Neural progenitor cell (in vitro differentiated cells): Measurements from ENCODE around the gene DNAH3. TPM values are rescaled to one million over a fixed set of nuclear protein-coding genes. Genes with fewer than 3 reads are reported as not detected.

Experiments used
- DNase-seq: peaks from one replicate; pipeline ENCODE4 v3.0.0-alpha.2; 2016; ENCODE audit warnings: low spot score
- H2AFZ ChIP-seq: fragments of 200-600 bp; sonication (generic); replicated peaks from 2 replicates; pipeline ENCODE4 v1.6.1; 2016; ENCODE audit warnings: antibody characterized with exemption
- H3F3A ChIP-seq: fragments of 200-600 bp; sonication (generic); 2 replicates; pipeline ENCODE4 v1.6.1; 2016; ENCODE audit warnings: antibody characterized with exemption, low read depth
- H3K27ac ChIP-seq: fragments of 200-600 bp; sonication (generic); 2 replicates; pipeline ENCODE4 v1.5.1; 2016; ENCODE audit warnings: mild to moderate bottlenecking
- H3K27me3 ChIP-seq: fragments of 200-600 bp; sonication (generic); 2 replicates; pipeline ENCODE4 v1.6.1; 2016; ENCODE audit warnings: mild to moderate bottlenecking, moderate library complexity
- H3K36me3 ChIP-seq: fragments of 200-600 bp; sonication (generic); 2 replicates; pipeline ENCODE4 v1.5.1; 2016
- H3K4me1 ChIP-seq: fragments of 200-600 bp; sonication (generic); 2 replicates; pipeline ENCODE4 v1.6.1; 2016; ENCODE audit warnings: mixed run types
- H3K4me2 ChIP-seq: fragments of 200-600 bp; sonication (generic); 2 replicates; pipeline ENCODE4 v1.6.1; 2016
- H3K4me3 ChIP-seq: fragments of 200-600 bp; sonication (generic); 2 replicates; pipeline ENCODE4 v1.5.1; 2016
- H3K79me2 ChIP-seq: fragments of 200-600 bp; sonication (generic); 2 replicates; pipeline ENCODE4 v1.6.1; 2016; ENCODE audit warnings: low read depth
- H3K9ac ChIP-seq: fragments of 200-600 bp; sonication (generic); 2 replicates; pipeline ENCODE4 v1.6.1; 2016
- H3K9me3 ChIP-seq: fragments of 200-600 bp; sonication (generic); 2 replicates; pipeline ENCODE4 v1.5.1; 2016; ENCODE audit warnings: low read depth
- H4K20me1 ChIP-seq: fragments of 200-600 bp; sonication (generic); 2 replicates; pipeline ENCODE4 v1.6.1; 2016; ENCODE audit warnings: low read depth
- H3K27ac Mint-ChIP-seq: 3 replicates; pipeline ENCODE4 v1.8.0; 2021; ENCODE audit warnings: mixed read lengths
- H3K27me3 Mint-ChIP-seq: 2 replicates; pipeline ENCODE4 v1.8.0; 2022; ENCODE audit warnings: low read depth, mild to moderate bottlenecking, inconsistent platforms, moderate library complexity, mixed read lengths; ENCODE audit not compliant: insufficient read depth
- H3K36me3 Mint-ChIP-seq: 3 replicates; pipeline ENCODE4 v1.8.0; 2021; ENCODE audit warnings: mixed read lengths
- H3K4me1 Mint-ChIP-seq: 3 replicates; pipeline ENCODE4 v1.8.0; 2021; ENCODE audit warnings: mixed read lengths
- H3K4me3 Mint-ChIP-seq: 3 replicates; pipeline ENCODE4 v1.8.0; 2021; ENCODE audit warnings: mild to moderate bottlenecking, moderate library complexity, mixed read lengths
- H3K9me3 Mint-ChIP-seq: 3 replicates; pipeline ENCODE4 v1.8.0; 2020; ENCODE audit warnings: mixed read lengths
- EZH2 ChIP-seq: fragments of 200-600 bp; sonication (generic); IDR thresholded peaks from 2 replicates; pipeline ENCODE4 v1.6.1; 2017; ENCODE audit warnings: antibody characterized with exemption, mild to moderate bottlenecking, moderate library complexity
- EZH2phosphoT487 ChIP-seq: fragments of 200-600 bp; sonication (generic); IDR thresholded peaks from 2 replicates; pipeline ENCODE4 v1.6.1; 2017; ENCODE audit warnings: antibody characterized with exemption
- total RNA-seq: library from RNA; depleted of rRNA; stranded (reverse); fragments of >200 nt; gene quantifications from 2 replicates; pipeline ENCODE4 v1.2.3, GENCODE V29; 2015; ENCODE audit warnings: low replicate concordance
- TF ChIP-seq, protein P1 (sequence below): fragments of 200-600 bp; sonication (generic); IDR thresholded peaks from 2 replicates; pipeline ENCODE4 v1.5.1; 2017; ENCODE audit warnings: antibody characterized with exemption, mild to moderate bottlenecking

The DNAH3 gene
- total RNA-seq, 1 donor from 2014 or later, result 0.92 TPM

DNA sequence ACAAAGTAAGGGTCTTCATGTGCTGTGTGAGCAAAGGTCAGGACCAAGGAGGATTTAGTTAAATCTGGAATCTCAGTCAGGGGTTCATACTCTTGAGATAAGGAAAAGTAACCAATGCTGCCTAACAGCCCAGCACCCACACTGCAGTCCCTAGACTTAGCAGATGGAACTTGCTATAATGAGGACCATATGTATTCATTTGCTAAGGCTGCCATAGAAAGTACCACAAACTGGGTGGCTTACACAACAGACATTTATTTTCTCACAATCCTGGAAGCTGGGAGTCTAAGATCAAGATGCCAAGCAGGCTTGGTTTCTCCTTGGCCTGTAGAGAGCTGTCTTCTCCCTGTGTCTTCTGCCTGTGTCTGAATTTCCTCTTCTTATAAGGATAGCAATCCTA is 40.0 kb upstream of the DNAH3 start:
- Histone ChIP-seq H3K27ac (no peak overlapping the region), H3K27me3 (peaks cover 16% of the 10 kb centered on the region), H3K4me3 (no peak overlapping the region), H3K36me3 (no peaks in the 10 kb centered on the region), H3K4me2 (no peak overlapping the region), H4K20me1 (no peaks in the 10 kb centered on the region), H2AFZ (no peak overlapping the region), H3K79me2 (no peaks in the 10 kb centered on the region), H3K9me3 (no peaks in the 10 kb centered on the region), H3K4me1 (no peaks in the 10 kb centered on the region), H3F3A (no peaks in the 10 kb centered on the region), H3K9ac (no peak overlapping the region)
- TF ChIP-seq EZH2phosphoT487 (no peak), EZH2 (no peak)
- TF ChIP-seq, protein P1, sequence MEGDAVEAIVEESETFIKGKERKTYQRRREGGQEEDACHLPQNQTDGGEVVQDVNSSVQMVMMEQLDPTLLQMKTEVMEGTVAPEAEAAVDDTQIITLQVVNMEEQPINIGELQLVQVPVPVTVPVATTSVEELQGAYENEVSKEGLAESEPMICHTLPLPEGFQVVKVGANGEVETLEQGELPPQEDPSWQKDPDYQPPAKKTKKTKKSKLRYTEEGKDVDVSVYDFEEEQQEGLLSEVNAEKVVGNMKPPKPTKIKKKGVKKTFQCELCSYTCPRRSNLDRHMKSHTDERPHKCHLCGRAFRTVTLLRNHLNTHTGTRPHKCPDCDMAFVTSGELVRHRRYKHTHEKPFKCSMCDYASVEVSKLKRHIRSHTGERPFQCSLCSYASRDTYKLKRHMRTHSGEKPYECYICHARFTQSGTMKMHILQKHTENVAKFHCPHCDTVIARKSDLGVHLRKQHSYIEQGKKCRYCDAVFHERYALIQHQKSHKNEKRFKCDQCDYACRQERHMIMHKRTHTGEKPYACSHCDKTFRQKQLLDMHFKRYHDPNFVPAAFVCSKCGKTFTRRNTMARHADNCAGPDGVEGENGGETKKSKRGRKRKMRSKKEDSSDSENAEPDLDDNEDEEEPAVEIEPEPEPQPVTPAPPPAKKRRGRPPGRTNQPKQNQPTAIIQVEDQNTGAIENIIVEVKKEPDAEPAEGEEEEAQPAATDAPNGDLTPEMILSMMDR, result no peak
- peaks cover 2% of the 10 kb centered on the region for H3K27me3 Mint-ChIP-seq
- H3K27ac Mint-ChIP-seq, result no peak overlapping the region
- no peaks in the 10 kb centered on the region for H3K36me3 Mint-ChIP-seq
- H3K4me3 Mint-ChIP-seq, result no peak overlapping the region
- DNase-seq, result no peak
- peaks cover 3% of the 10 kb centered on the region for H3K4me1 Mint-ChIP-seq
- no peaks in the 10 kb centered on the region for H3K9me3 Mint-ChIP-seq

DNA sequence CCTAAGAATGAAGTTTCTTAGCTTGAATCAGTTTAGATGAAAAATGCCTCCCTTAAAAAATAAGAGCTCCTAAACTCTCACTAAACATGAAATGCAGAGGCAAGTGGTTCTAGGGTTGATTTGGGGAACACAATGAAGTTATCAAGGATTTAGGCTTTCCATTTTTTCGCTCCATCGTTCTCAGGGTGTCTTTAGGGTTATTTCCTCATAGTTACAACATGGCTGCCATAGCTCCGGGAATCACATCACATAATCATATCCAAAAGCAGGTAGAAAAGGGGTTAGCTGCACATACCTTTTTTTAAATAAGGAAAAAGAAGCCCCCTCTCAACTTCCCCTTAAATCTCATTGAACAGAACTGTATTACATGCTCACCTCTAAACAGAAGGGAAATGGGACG is 39.4 kb upstream of the DNAH3 start:
- Histone ChIP-seq H3K9ac (no peak overlapping the region), H3K4me2 (no peak overlapping the region), H3K4me1 (no peaks in the 10 kb centered on the region), H3K27me3 (peaks cover 16% of the 10 kb centered on the region), H2AFZ (no peak overlapping the region), H3K27ac (no peak overlapping the region), H3F3A (no peaks in the 10 kb centered on the region), H3K4me3 (no peak overlapping the region), H4K20me1 (no peaks in the 10 kb centered on the region), H3K9me3 (no peaks in the 10 kb centered on the region), H3K36me3 (no peaks in the 10 kb centered on the region), H3K79me2 (no peaks in the 10 kb centered on the region)
- no peak overlapping the region for H3K4me3 Mint-ChIP-seq
- H3K4me1 Mint-ChIP-seq, result peaks cover 3% of the 10 kb centered on the region
- H3K36me3 Mint-ChIP-seq, result no peaks in the 10 kb centered on the region
- H3K27me3 Mint-ChIP-seq, result peaks cover 2% of the 10 kb centered on the region
- H3K27ac Mint-ChIP-seq, result no peak overlapping the region
- no peaks in the 10 kb centered on the region for H3K9me3 Mint-ChIP-seq
- no peak for DNase-seq
- TF ChIP-seq EZH2phosphoT487 (no peak), EZH2 (no peak)
- TF ChIP-seq, protein P1, result no peak

DNA sequence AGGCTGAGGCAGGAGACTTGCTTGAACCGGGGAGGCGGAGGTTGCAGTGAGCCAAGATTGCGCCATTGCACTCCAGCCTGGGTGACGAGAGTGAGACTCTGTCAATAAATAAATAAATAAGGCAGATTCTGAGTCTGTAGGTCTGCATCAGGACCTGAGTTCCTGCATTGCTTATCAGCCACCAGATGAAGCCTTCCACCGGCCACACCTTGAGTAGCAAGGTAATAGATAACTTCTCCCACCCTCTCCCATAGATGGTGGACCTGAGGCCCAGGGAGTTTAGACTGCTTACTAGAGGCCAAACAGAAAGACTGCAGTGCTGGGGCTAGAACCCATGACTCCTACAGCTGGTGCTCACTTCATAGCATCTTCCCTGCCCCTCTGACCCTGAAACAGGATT is 38.7 kb upstream of the DNAH3 start:
- Histone ChIP-seq H2AFZ (no peak overlapping the region), H3F3A (no peaks in the 10 kb centered on the region), H3K9me3 (no peaks in the 10 kb centered on the region), H3K4me2 (no peak overlapping the region), H3K9ac (no peak overlapping the region), H4K20me1 (no peaks in the 10 kb centered on the region), H3K36me3 (no peaks in the 10 kb centered on the region), H3K27ac (no peak overlapping the region), H3K79me2 (no peaks in the 10 kb centered on the region), H3K4me1 (no peaks in the 10 kb centered on the region), H3K4me3 (no peak overlapping the region), H3K27me3 (peaks cover 16% of the 10 kb centered on the region)
- no peaks in the 10 kb centered on the region for H3K36me3 Mint-ChIP-seq
- peaks cover 3% of the 10 kb centered on the region for H3K9me3 Mint-ChIP-seq
- peaks cover 2% of the 10 kb centered on the region for H3K27me3 Mint-ChIP-seq
- no peak overlapping the region for H3K27ac Mint-ChIP-seq
- H3K4me1 Mint-ChIP-seq, result no peaks in the 10 kb centered on the region
- no peak for DNase-seq
- TF ChIP-seq EZH2phosphoT487, result no peak
- no peak for TF ChIP-seq EZH2
- TF ChIP-seq, protein P1, result no peak
- no peak overlapping the region for H3K4me3 Mint-ChIP-seq
